Breast epithelium (tissue), 4 donors: ENCODE measurements around the gene TRIM26. TPM values are rescaled to one million over a fixed set of nuclear protein-coding genes. Genes with fewer than 3 reads are reported as not detected.

ENCODE experiments used
- DNase-seq, 2 donors: peaks; one replicate each; pipeline ENCODE4 v3.0.0-alpha.2; 2019; ENCODE audit warnings: low spot score in 2 of 2
- H3K27ac ChIP-seq, 2 donors: fragments of 200-600 bp; sonication (generic) in 1 of 2; one replicate each; pipeline ENCODE4 v1.5.1; 2016 to 2019; ENCODE audit warnings: mild to moderate bottlenecking in 1 of 2
- H3K27me3 ChIP-seq, 2 donors: fragments of 200-600 bp; sonication (generic) in 1 of 2; one replicate each; pipeline versions ENCODE4 v1.5.1 to v1.6.0; 2017 to 2019; ENCODE audit warnings: control low read depth in 1 of 2, mild to moderate bottlenecking in 1 of 2
- H3K36me3 ChIP-seq: fragments of 200-600 bp; one replicate; pipeline ENCODE4 v1.5.1; 2019
- H3K4me1 ChIP-seq, 2 donors: fragments of 200-600 bp; sonication (generic); one replicate each; pipeline ENCODE4 v1.5.1; 2016 to 2019; ENCODE audit warnings: control low read depth in 1 of 2
- H3K4me3 ChIP-seq, 3 donors: fragments of 200-600 bp; sonication (generic); 1 replicate in 2 of 3; 2 replicates in 1 of 3; pipeline ENCODE4 v1.5.1; 2016 to 2019; ENCODE audit warnings: mild to moderate bottlenecking in 3 of 3, moderate library complexity in 2 of 3
- H3K9me3 ChIP-seq, 2 donors: fragments of 200-600 bp; sonication (generic) in 1 of 2; one replicate each; pipeline ENCODE4 v1.5.1; 2016 to 2019; ENCODE audit warnings: control low read depth in 1 of 2
- POLR2A ChIP-seq: fragments of 450-650 bp; IDR thresholded peaks from one replicate; pipeline ENCODE4 v1.6.1; 2016; ENCODE audit warnings: antibody characterized with exemption, mild to moderate bottlenecking, moderate library complexity
- POLR2AphosphoS5 ChIP-seq, 3 donors: sonication (generic); formaldehyde crosslinking; IDR thresholded peaks; one replicate each; pipeline ENCODE4 v1.6.1; 2017; ENCODE audit warnings: antibody characterized with exemption in 3 of 3
- intact Hi-C: fragments of 100-400 bp; cut with DNase I; formaldehyde crosslinking; loops from one replicate; pipeline ENCODE4 v1.15.1; 2023; ENCODE audit warnings: low total_unique reads
- total RNA-seq, 3 donors: library from RNA; depleted of rRNA; stranded (reverse); fragments of >200 nt; gene quantifications; one replicate each; pipeline ENCODE4 v1.1.0, GENCODE V29; 2016
- TF ChIP-seq, protein P1 (sequence below), 3 donors: fragments of 450-650 bp; IDR thresholded peaks; one replicate each; pipeline ENCODE4 v1.5.1; 2016 to 2017; ENCODE audit warnings: antibody characterized with exemption in 3 of 3, mild to moderate bottlenecking in 3 of 3, moderate library complexity in 3 of 3

The TRIM26 gene
- total RNA-seq, 3 donors from 2014 or later = 31.7 to 66.2 (median 47.5) TPM

DNA sequence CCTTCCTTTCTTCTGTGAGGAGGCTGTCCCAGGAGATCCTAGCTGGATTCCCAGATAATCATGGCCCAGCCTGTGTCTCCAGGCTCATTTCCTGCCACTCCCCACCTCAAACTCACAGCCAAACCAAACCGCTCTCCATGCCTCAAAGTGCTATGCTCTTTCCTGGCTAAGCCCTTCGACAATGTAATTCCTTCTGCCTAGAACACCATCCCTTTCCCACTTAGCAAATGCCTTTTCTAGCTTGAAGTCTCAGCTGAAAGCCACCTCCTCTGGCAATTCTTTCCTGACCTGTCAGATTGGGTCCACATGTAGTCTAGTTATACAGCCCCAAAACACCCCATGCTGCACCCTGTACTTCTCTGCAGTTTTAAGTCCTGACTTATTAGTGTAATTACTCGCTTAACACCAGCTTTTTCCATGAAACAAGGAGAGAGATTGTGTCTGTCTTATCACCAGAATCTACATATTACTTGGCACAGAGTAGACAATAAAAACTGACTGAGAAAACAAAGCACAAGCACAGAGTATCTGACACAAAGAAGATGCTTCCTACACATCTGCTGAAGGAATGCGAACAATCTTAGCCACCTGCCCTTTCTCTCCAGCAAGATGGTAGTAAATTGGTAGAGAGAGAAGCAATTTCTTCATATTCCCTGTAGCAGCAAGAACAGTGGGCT, 5.4 kb downstream of the TRIM26 start:
- intact Hi-C loops = no loop called here
- TF ChIP-seq POLR2A = no peak
- TF ChIP-seq, protein P1, sequence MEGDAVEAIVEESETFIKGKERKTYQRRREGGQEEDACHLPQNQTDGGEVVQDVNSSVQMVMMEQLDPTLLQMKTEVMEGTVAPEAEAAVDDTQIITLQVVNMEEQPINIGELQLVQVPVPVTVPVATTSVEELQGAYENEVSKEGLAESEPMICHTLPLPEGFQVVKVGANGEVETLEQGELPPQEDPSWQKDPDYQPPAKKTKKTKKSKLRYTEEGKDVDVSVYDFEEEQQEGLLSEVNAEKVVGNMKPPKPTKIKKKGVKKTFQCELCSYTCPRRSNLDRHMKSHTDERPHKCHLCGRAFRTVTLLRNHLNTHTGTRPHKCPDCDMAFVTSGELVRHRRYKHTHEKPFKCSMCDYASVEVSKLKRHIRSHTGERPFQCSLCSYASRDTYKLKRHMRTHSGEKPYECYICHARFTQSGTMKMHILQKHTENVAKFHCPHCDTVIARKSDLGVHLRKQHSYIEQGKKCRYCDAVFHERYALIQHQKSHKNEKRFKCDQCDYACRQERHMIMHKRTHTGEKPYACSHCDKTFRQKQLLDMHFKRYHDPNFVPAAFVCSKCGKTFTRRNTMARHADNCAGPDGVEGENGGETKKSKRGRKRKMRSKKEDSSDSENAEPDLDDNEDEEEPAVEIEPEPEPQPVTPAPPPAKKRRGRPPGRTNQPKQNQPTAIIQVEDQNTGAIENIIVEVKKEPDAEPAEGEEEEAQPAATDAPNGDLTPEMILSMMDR (IDR thresholded peaks at IDR 0.05) = no peak
- Histone ChIP-seq H3K9me3 (no peaks in the 10 kb centered on the region), H3K4me1 (peaks cover 0 to 30% of the 10 kb centered on the region in 2 donors), H3K36me3 (no peaks in the 10 kb centered on the region), H3K4me3 (peak overlapping the region in 1 of 3 donors; percentile 50), H3K27ac (peak overlapping the region; percentile 75 to 89), H3K27me3 (no peaks in the 10 kb centered on the region)
- DNase-seq = no peak

DNA sequence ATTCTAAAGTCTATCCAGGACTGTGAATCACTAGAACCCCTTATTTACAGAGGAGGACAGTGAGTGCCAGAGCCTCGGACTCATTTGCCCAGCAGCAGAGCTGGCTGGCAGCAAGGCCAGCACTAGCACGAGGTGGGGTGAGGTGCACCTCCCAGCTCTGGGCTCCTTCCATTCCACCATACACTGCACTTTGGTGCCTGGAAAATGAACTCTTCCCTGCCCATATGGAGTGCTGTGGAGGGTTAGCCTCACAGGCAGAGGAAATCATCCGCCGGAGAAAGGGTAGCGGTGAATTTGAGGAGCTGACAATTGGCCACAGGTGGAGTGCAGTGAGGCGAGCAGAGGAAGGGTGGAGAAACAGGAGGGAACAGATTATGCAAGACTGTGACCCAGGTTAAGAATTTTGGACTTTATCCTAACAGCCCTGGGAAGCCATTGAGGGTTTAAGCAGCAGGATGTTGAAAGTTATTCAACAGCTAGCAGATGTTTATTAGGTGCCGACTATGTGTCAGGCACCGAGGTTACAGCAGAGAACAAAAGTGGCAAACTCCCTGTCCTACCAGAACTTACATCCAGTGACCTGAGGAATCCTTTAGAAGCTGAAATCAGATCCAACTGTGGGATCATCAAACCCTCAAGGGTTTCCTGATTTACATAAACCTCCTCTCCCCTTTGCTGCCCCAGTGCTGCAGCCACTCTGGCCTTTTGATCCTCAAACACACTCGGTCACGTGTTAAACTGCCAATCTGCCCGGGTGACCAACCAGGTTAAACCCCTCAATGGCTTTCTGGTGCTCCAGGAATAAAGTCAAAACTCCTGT, 6.2 kb downstream of the TRIM26 start:
- Histone ChIP-seq H3K4me3 (peak overlapping the region in 2 of 3 donors; percentile 7 to 50), H3K9me3 (no peaks in the 10 kb centered on the region), H3K4me1 (peaks cover 0 to 32% of the 10 kb centered on the region in 2 donors), H3K27me3 (no peaks in the 10 kb centered on the region), H3K27ac (peak overlapping the region; percentile 75 to 89), H3K36me3 (no peaks in the 10 kb centered on the region)
- intact Hi-C loops = no loop called here
- TF ChIP-seq POLR2AphosphoS5 (IDR thresholded peaks at IDR 0.05) = peak in 1 of 3 donors; percentile 28
- TF ChIP-seq, protein P1 (IDR thresholded peaks at IDR 0.05) = peak in 1 of 3 donors; percentile 15
- TF ChIP-seq POLR2A = no peak
- DNase-seq = peak in 1 of 2 donors; percentile 64

DNA sequence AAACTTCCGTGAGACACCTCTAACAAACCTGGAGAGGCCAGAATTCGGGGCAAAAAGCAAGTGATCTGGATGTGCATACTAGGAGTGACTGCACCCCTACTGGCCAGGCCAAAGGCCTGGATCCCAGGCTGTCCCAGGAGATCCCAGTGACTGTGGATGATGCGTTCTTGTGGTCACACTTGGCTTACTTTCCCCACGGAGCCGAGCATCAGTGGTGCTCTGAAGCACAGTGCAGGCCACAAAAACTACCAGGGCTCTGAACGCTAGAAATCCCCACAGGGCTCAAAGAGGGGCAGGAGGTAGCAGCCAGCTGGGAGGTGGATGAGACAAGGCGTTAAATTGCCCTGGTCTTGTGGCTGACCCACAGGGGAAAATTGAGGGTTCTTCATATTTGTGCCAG, 7.1 kb downstream of the TRIM26 start:
- no peaks in the 10 kb centered on the region for H3K9me3 ChIP-seq
- H3K4me1 ChIP-seq = peaks cover 0 to 24% of the 10 kb centered on the region in 2 donors
- DNase-seq = no peak
- peak overlapping the region; percentile 75 to 89 for H3K27ac ChIP-seq
- TF ChIP-seq, protein P1 (IDR thresholded peaks at IDR 0.05) = no peak
- TF ChIP-seq POLR2AphosphoS5 (IDR thresholded peaks at IDR 0.05) (no peak), POLR2A (no peak)
- H3K36me3 ChIP-seq = no peaks in the 10 kb centered on the region
- intact Hi-C loops = no loop called here
- no peaks in the 10 kb centered on the region for H3K27me3 ChIP-seq
- no peak overlapping the region for H3K4me3 ChIP-seq

DNA sequence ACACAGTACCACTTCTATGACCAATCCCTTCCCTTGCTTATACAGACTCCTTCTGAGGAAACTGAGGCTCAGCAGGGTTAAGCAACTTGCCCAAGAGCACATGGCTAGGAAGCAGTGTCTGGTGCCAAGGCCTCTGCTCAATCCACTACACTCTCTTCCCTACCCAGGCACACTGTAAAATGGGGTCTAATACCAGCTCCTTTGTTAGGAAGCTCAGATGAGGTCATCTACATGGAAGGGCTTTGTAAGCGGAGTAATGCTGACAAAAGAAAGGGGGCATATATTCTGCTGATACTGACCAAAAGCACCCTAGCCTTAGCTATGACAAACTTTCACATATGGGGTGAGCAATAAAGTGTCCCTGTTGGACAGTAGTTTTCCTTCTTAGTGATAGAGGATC, 9.1 kb downstream of the TRIM26 start:
- Histone ChIP-seq H3K36me3 (no peaks in the 10 kb centered on the region), H3K9me3 (no peaks in the 10 kb centered on the region), H3K4me3 (no peak overlapping the region), H3K27ac (no peak overlapping the region), H3K27me3 (no peaks in the 10 kb centered on the region), H3K4me1 (peaks cover 0 to 22% of the 10 kb centered on the region in 2 donors)
- no peak for DNase-seq
- intact Hi-C loops = no loop called here
- TF ChIP-seq POLR2AphosphoS5 (IDR thresholded peaks at IDR 0.05) (no peak), POLR2A (no peak)
- TF ChIP-seq, protein P1 (IDR thresholded peaks at IDR 0.05) = no peak

DNA sequence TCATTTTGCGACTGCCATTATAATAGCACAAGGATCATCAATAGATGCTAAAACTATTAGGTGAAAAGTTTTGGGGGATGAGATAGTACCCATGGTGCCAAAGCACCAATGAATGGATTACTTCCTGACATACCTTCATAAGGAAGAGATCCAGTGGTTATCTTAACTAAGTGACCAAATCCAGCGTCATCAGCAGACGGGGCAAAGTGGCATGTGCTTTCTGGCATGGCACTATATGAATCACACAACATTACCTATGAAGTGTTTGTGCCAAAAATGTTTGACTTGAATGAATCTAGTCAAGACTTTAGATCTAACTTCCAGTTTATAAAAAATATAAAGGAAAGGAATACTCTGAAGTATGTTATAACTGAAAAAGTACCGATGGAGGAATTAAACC, 10.8 kb downstream of the TRIM26 start:
- intact Hi-C loops = no loop called here
- no peak for TF ChIP-seq POLR2AphosphoS5 (IDR thresholded peaks at IDR 0.05)
- TF ChIP-seq, protein P1 (IDR thresholded peaks at IDR 0.05) = no peak
- TF ChIP-seq POLR2A = no peak

More for the DNA sequence above, 10.8 kb downstream of the TRIM26 start:
- Histone ChIP-seq H3K4me3 (no peak overlapping the region), H3K9me3 (no peaks in the 10 kb centered on the region), H3K36me3 (no peaks in the 10 kb centered on the region), H3K27me3 (no peaks in the 10 kb centered on the region), H3K4me1 (peaks cover 0 to 17% of the 10 kb centered on the region in 2 donors), H3K27ac (no peak overlapping the region)
- no peak for DNase-seq
